NB4 (cell line): ENCODE measurements around the gene SHF.
A peak's percentile ranks its signal among the peaks of the same experiment; 100 is the strongest.

Experiments
- DNase-seq: peaks from one replicate; pipeline ENCODE4 v3.0.0; 2010; ENCODE audit warnings: low read depth
- H3K4me3 ChIP-seq: one replicate; pipeline ENCODE4 v1.5.1; 2011; ENCODE audit warnings: mild to moderate bottlenecking, low read depth, low read length, moderate library complexity
- MYC ChIP-seq: IDR thresholded peaks from 2 replicates; pipeline ENCODE4 v1.6.1; 2011; ENCODE audit warnings: low read depth, low read length
- POLR2A ChIP-seq: IDR thresholded peaks from 2 replicates; pipeline ENCODE4 v1.6.1; 2011; ENCODE audit warnings: mild to moderate bottlenecking; ENCODE audit not compliant: insufficient read length; ENCODE audit errors: extremely low read depth
- TF ChIP-seq, protein P1 (sequence below): IDR thresholded peaks from 2 replicates; pipeline ENCODE4 v1.6.1; 2011; ENCODE audit warnings: low read depth, low read length
- TF ChIP-seq, protein P2 (sequence below): IDR thresholded peaks from one replicate; pipeline ENCODE4 v1.5.1; 2012; ENCODE audit warnings: low read depth, low read length

SHF gene

DNA sequence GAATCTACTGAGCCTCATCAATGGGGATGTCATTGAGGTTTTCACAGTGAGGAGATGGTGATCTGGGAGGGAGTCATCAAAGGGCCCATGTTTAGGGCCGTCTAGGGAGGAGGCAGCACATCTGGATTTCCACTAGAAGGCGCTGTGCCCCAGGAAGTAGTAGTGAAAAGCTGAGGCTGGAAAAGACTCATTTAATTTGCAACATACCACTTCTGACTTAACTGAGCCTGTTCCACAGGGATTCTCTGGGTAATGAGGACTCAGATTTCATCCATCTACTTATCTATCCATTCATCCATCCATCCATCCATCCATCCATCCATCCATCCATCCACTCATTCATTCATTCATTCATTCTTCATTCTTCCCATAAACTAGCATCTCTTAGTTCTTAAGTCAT lies 17.4 kb upstream of the SHF start:
- peak; percentile 71 for DNase-seq
- TF ChIP-seq, protein P1, sequence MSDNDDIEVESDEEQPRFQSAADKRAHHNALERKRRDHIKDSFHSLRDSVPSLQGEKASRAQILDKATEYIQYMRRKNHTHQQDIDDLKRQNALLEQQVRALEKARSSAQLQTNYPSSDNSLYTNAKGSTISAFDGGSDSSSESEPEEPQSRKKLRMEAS, result no peak
- TF ChIP-seq, protein P2, sequence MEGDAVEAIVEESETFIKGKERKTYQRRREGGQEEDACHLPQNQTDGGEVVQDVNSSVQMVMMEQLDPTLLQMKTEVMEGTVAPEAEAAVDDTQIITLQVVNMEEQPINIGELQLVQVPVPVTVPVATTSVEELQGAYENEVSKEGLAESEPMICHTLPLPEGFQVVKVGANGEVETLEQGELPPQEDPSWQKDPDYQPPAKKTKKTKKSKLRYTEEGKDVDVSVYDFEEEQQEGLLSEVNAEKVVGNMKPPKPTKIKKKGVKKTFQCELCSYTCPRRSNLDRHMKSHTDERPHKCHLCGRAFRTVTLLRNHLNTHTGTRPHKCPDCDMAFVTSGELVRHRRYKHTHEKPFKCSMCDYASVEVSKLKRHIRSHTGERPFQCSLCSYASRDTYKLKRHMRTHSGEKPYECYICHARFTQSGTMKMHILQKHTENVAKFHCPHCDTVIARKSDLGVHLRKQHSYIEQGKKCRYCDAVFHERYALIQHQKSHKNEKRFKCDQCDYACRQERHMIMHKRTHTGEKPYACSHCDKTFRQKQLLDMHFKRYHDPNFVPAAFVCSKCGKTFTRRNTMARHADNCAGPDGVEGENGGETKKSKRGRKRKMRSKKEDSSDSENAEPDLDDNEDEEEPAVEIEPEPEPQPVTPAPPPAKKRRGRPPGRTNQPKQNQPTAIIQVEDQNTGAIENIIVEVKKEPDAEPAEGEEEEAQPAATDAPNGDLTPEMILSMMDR, result peak; percentile 93
- no peak for TF ChIP-seq POLR2A
- TF ChIP-seq MYC, result 0 out of 2 replicates have a peak, but pooled peaks have one; percentile 41

DNA sequence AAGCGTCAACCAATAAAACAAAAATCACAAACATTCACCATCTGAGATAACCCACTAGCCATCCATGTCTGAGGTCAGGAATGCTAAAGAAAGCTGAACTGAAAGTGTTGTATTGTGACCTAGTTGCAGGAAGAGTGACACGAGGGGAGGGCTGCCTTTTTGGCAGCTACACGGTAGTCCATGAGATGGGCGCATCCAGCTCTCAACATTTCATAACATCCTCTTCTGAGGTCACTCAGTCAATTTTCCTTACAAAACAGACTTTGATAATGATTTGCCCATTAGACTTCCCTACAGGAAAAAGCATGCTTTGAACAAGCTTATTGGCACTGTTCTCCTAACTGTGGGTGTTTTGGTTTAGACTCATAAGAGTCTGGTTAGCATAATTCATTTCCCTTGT lies 15.4 kb upstream of the SHF start:
- DNase-seq, result no peak

More for the DNA sequence above, 17.4 kb upstream of the SHF start:
- H3K4me3 ChIP-seq, result no peak overlapping the region

DNA sequence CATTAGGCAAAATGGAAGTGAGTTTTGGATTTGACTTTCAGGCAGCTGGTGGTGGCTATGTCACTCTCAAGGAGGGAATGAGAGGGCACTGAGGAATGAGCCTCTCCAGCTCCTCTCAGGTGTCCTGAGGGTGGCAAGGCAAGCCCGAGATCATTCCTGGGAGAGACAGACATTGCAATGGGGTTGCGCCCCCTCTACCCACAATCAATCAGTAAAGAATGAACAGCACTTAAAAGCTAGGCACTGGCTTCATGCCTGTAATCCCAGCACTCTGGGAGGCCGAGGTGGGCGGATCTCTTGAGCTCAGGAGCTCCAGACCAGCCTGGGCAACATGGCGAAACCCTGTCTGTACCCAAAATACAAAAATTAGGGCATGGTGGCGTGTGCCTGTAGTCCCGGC lies 14.1 kb upstream of the SHF start:
- DNase-seq, result no peak
- no peak overlapping the region for H3K4me3 ChIP-seq
- no peak for TF ChIP-seq POLR2A
- TF ChIP-seq, protein P1, result no peak
- TF ChIP-seq MYC, result no peak
- TF ChIP-seq, protein P2, result no peak

More for the DNA sequence above, 15.4 kb upstream of the SHF start:
- no peak overlapping the region for H3K4me3 ChIP-seq
- TF ChIP-seq, protein P1, result no peak
- TF ChIP-seq MYC (no peak), POLR2A (no peak)
- TF ChIP-seq, protein P2, result no peak

DNA sequence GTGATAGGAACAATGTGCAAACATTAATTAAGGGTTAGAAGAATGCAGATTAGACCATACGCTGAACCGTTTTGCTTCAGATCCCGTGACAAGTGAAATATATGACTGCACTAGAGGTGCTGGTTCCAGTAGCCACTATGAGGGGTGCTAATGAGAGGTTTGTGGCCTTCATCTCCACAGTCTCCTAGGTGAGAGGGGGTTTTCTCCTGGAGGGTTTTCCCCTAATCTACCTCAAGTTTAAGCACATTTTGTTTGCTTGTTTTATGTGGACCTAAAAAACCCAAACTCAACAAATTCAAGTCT lies 13.7 kb upstream of the SHF start:
- H3K4me3 ChIP-seq, result peak overlapping the region; percentile 85
- no peak for TF ChIP-seq MYC
- TF ChIP-seq, protein P2, result no peak
- TF ChIP-seq, protein P1, result no peak
- TF ChIP-seq POLR2A, result no peak
- no peak for DNase-seq

DNA sequence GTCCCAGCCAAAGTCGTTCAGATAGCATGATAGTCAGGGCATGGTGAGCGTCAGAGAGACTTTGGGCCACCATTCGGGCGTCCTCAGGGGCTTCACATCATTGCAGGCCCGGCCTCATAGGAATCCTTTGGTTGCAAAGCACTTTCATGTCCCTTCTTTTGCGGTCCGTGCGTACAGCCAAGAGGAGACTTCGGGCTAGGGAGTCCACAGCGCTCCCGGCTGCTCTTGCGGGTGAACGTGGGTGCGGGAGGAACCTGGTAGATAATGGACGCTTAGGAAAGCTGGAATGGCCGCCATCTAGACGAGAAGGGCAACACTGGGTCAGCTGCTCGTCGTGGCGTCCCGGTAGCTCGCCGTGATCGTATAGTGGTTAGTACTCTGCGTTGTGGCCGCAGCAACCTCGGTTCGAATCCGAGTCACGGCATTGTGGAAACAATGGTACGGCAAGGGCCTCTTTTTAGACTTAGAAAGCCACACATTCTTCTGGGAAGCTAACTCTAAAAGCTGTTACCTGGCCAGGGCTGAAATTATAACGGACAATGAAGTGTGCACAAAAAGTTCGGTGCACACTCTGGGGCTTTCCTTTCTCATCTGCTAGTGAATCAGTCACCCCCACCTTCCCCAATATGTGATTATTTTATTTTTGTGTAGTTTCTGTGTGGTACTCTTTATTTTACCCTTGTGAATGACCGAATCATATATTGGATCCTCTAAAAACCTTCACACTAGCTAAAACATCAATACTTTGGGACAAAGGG lies 13.2 kb upstream of the SHF start:
- DNase-seq, result peak; percentile 84
- TF ChIP-seq, protein P2, result no peak
- TF ChIP-seq, protein P1, result peak; percentile 59; the same call in 1 of the 2 replicates
- TF ChIP-seq MYC, result peak; percentile 33; the same call in 1 of the 2 replicates
- peak overlapping the region; percentile 85 for H3K4me3 ChIP-seq
